Esophagus muscularis mucosa (tissue), 4 donors: ENCODE measurements around the gene MRPL10. TPM values are rescaled to one million over a fixed set of nuclear protein-coding genes. Genes with fewer than 3 reads are reported as not detected.

ENCODE experiments used
- DNase-seq: peaks from one replicate; pipeline ENCODE4 v3.0.0-alpha.2; 2017; ENCODE audit errors: extremely low spot score
- H3K27ac ChIP-seq, 4 donors: fragments of 200-600 bp; sonication (generic); replicated peaks in 1 of 4; 1 replicate in 3 of 4; 2 replicates in 1 of 4; pipeline ENCODE4 v1.5.1; 2016 to 2019; ENCODE audit warnings: mild to moderate bottlenecking in 1 of 4
- H3K27me3 ChIP-seq, 4 donors: fragments of 200-600 bp; sonication (generic); one replicate each; pipeline versions ENCODE4 v1.5.1 to v1.6.0; 2016 to 2019
- H3K36me3 ChIP-seq, 4 donors: fragments of 200-600 bp; sonication (generic); one replicate each; pipeline ENCODE4 v1.5.1; 2016 to 2019
- H3K4me1 ChIP-seq, 4 donors: fragments of 200-600 bp; sonication (generic); one replicate each; pipeline ENCODE4 v1.5.1; 2016 to 2019
- H3K4me3 ChIP-seq, 4 donors: fragments of 200-600 bp; sonication (generic); 1 replicate in 2 of 4; 2 replicates in 2 of 4; pipeline ENCODE4 v1.5.1; 2016 to 2019; ENCODE audit warnings: mild to moderate bottlenecking in 4 of 4, moderate library complexity in 1 of 4
- H3K9me3 ChIP-seq, 4 donors: fragments of 200-600 bp; sonication (generic); 1 replicate in 3 of 4; 2 replicates in 1 of 4; pipeline ENCODE4 v1.5.1; 2016 to 2019
- CTCF ChIP-seq, 3 experiments: fragments of 200-600 bp in 2 of 3; fragments of 450-650 bp in 1 of 3; sonication (generic) in 2 of 3; IDR thresholded peaks; one replicate each; pipeline ENCODE4 v1.5.1; 2017 to 2019; ENCODE audit warnings: antibody characterized with exemption in 3 of 3, mild to moderate bottlenecking in 2 of 3, moderate library complexity in 1 of 3
- EP300 ChIP-seq: sonication (generic); formaldehyde crosslinking; IDR thresholded peaks from one replicate; pipeline ENCODE4 v1.6.1; 2017; ENCODE audit warnings: antibody characterized with exemption
- POLR2A ChIP-seq: fragments of 450-650 bp; IDR thresholded peaks from one replicate; pipeline ENCODE4 v1.6.1; 2017; ENCODE audit warnings: antibody characterized with exemption, moderate library complexity, mild to moderate bottlenecking, low read depth
- POLR2AphosphoS5 ChIP-seq, 2 donors: sonication (generic); formaldehyde crosslinking; IDR thresholded peaks; one replicate each; pipeline ENCODE4 v1.6.1; 2017; ENCODE audit warnings: antibody characterized with exemption in 2 of 2
- WGBS: methylation state at CpG from one replicate; pipeline ENCODE4 v1.1.5; 2018; 5-methylcytosine and 5-hydroxymethylcytosine counted together
- intact Hi-C: fragments of 100-400 bp; cut with DNase I; formaldehyde crosslinking; loops from one replicate; pipeline ENCODE4 v1.15.1; 2023
- total RNA-seq, 4 donors: library from RNA; depleted of rRNA; stranded (reverse); fragments of >200 nt; gene quantifications; one replicate each; pipeline versions ENCODE4 v1.1.0 to v1.2.1, GENCODE V29; 2016

MRPL10 gene
- total RNA-seq, 4 donors from 2014 or later: 43.6 to 86.8 (median 63.2) TPM

GRCh38 chr17:47810901-47811635 is 20.3 kb downstream of the MRPL10 start:
- intact Hi-C loops: no loop called here
- 90% methylated on average over 6 of the region's 9 CpGs for WGBS
- no peaks in the 10 kb centered on the region for H3K9me3 ChIP-seq
- no peak for TF ChIP-seq CTCF (IDR thresholded peaks at IDR 0.05)
- no peak for TF ChIP-seq POLR2AphosphoS5 (IDR thresholded peaks at IDR 0.05)
- no peak for TF ChIP-seq POLR2A
- no peak for TF ChIP-seq EP300
- peaks cover 0 to 16% (median 0%) of the 10 kb centered on the region in 4 donors for H3K4me1 ChIP-seq
- DNase-seq: no peak
- H3K27me3 ChIP-seq: no peaks in the 10 kb centered on the region
- no peak overlapping the region for H3K4me3 ChIP-seq
- peaks cover 0 to 84% (median 78%) of the 10 kb centered on the region in 4 donors for H3K36me3 ChIP-seq
- no peak overlapping the region for H3K27ac ChIP-seq

- no peak for DNase-seq
- no peak for TF ChIP-seq CTCF (IDR thresholded peaks at IDR 0.05)
- no peak for TF ChIP-seq POLR2AphosphoS5 (IDR thresholded peaks at IDR 0.05)
- no peak for TF ChIP-seq POLR2A
- no peak for TF ChIP-seq EP300
- H3K4me1 ChIP-seq: peaks cover 0 to 16% (median 0%) of the 10 kb centered on the region in 4 donors
- H3K36me3 ChIP-seq: peaks cover 0 to 77% (median 71%) of the 10 kb centered on the region in 4 donors
- no peak overlapping the region for H3K4me3 ChIP-seq
- no peaks in the 10 kb centered on the region for H3K27me3 ChIP-seq
- H3K9me3 ChIP-seq: no peaks in the 10 kb centered on the region
- H3K27ac ChIP-seq: no peak overlapping the region
- 45% methylated on average over 6 of the region's 10 CpGs for WGBS
- intact Hi-C loops: no loop called here
Measured at GRCh38 chr17:47810200-47810821, 21.0 kb downstream of the MRPL10 start.

DNA sequence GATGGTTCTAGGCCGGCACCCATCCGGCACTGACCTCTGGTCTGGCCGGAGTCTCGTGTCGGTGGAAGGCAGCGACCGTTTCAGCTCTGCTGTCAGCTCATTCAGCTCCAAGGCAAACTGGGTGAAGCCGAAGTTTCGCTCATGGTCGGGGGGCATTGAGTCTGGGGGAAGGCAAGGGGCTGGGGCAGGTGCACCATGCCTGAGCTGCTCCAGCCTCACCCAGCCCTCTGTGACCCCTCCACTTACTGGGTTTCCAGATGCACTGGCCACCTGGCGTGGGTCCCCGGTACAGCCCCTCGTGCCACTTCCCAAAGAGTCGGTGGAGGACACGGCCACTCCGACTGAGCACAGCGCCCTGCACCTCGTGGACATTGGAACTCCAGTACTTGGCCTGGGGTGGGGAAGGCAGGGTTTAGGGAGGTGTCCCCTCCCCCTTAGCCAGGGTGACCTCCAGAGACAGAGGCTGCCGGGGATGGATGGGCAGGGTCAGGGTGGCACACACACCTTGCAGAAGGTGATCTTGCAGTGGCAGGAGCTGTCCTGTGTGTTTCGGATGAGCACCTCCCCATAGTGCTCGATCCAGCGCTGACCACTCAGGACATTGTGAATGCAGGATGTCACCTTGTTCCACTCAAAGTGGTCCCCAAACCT is 22.4 kb downstream of the MRPL10 start:
- DNase-seq: no peak
- Histone ChIP-seq H3K4me3 (no peak overlapping the region), H3K36me3 (peaks cover 0 to 63% (median 58%) of the 10 kb centered on the region in 4 donors), H3K27me3 (peaks cover 0 to 7% (median 0%) of the 10 kb centered on the region in 4 donors), H3K9me3 (no peaks in the 10 kb centered on the region), H3K27ac (no peak overlapping the region), H3K4me1 (peaks cover 0 to 16% (median 0%) of the 10 kb centered on the region in 4 donors)
- WGBS: 91% methylated on average over 20 of the region's 22 CpGs
- intact Hi-C loops: loop anchor here (10.0 kb wide), 1 partner anchor 144 kb away; no protein-coding TSS in a partner anchor
- TF ChIP-seq POLR2A (no peak), CTCF (IDR thresholded peaks at IDR 0.05) (no peak), EP300 (no peak), POLR2AphosphoS5 (IDR thresholded peaks at IDR 0.05) (no peak)

GRCh38 chr17:47808036-47808829 is 23.1 kb downstream of the MRPL10 start:
- H3K27ac ChIP-seq: no peak overlapping the region
- H3K27me3 ChIP-seq: peaks cover 0 to 11% (median 0%) of the 10 kb centered on the region in 4 donors
- H3K36me3 ChIP-seq: peaks cover 0 to 57% (median 50%) of the 10 kb centered on the region in 4 donors
- peaks cover 0 to 16% (median 0%) of the 10 kb centered on the region in 4 donors for H3K4me1 ChIP-seq
- TF ChIP-seq CTCF (IDR thresholded peaks at IDR 0.05) (no peak), EP300 (no peak), POLR2A (no peak), POLR2AphosphoS5 (IDR thresholded peaks at IDR 0.05) (no peak)
- DNase-seq: no peak
- whole genome bisulfite sequencing: 91% methylated on average over 17 of the region's 20 CpGs
- H3K4me3 ChIP-seq: no peak overlapping the region
- H3K9me3 ChIP-seq: no peaks in the 10 kb centered on the region
- intact Hi-C loops: loop anchor here (10.0 kb wide), 1 partner anchor 143 kb away; no protein-coding TSS in a partner anchor
